H1 (cell line): ENCODE results near the gene MGLL. TPM values are rescaled to one million over a fixed set of nuclear protein-coding genes. Genes with fewer than 3 reads are reported as not detected.

Experiments
- CTCF ChIA-PET: fragments of 300-600 bp; sonication (Branson Sonifier 250); formaldehyde crosslinking; loops from one replicate; lab custom pipeline; 2021; ENCODE audit not compliant: partially characterized antibody; lab: Charles Lee
- POLR2A ChIA-PET: fragments of 300-600 bp; sonication (Branson Sonifier 250); formaldehyde crosslinking; loops from one replicate; lab custom pipeline; 2021; ENCODE audit warnings: inconsistent platforms; ENCODE audit not compliant: partially characterized antibody; lab: Charles Lee
- DNase-seq, 2 experiments: peaks; one replicate each; pipeline versions ENCODE4 v3.0.0 to v3.0.0-alpha.2; 2010 to 2022; ENCODE audit warnings: low spot score in 2 of 2, low read depth in 1 of 2, mixed read lengths in 1 of 2
- FAIRE-seq: peaks from 2 replicates; lab custom pipeline; 2011; peaks lifted over from hg19 to GRCh38; lab: Jason Lieb, UNC
- H2AFZ ChIP-seq: 2 replicates; pipeline ENCODE4 v1.8.1; 2012; ENCODE audit warnings: low read length, inconsistent platforms
- H2AK5ac ChIP-seq: 2 replicates; pipeline ENCODE4 v1.6.1; 2013; ENCODE audit warnings: low read depth, low read length
- H2BK120ac ChIP-seq: replicated peaks from 2 replicates; pipeline ENCODE3; 2013; ENCODE audit warnings: low read depth, low read length, inconsistent platforms
- H2BK12ac ChIP-seq: 2 replicates; pipeline ENCODE4 v1.6.1; 2013; ENCODE audit warnings: low read depth, low read length
- H2BK15ac ChIP-seq: 2 replicates; pipeline ENCODE4 v1.6.1; 2013; ENCODE audit warnings: low read length
- H2BK20ac ChIP-seq: 2 replicates; pipeline ENCODE4 v1.6.1; 2013; ENCODE audit warnings: low read length
- H2BK5ac ChIP-seq: 2 replicates; pipeline ENCODE4 v1.6.1; 2013; ENCODE audit warnings: low read depth, low read length
- H3K14ac ChIP-seq: 2 replicates; pipeline ENCODE4 v1.6.1; 2013; ENCODE audit warnings: inconsistent platforms; ENCODE audit not compliant: insufficient read length
- H3K18ac ChIP-seq: 2 replicates; pipeline ENCODE4 v1.6.1; 2013; ENCODE audit warnings: low read length; ENCODE audit errors: extremely low read depth
- H3K23ac ChIP-seq: 2 replicates; pipeline ENCODE4 v1.6.1; 2013; ENCODE audit warnings: inconsistent platforms; ENCODE audit not compliant: insufficient read length
- H3K23me2 ChIP-seq: 2 replicates; pipeline ENCODE4 v1.6.1; 2013; ENCODE audit warnings: low read depth, low read length
- H3K27ac ChIP-seq: 2 replicates; pipeline ENCODE4 v1.6.1; 2011; ENCODE audit warnings: low read depth, low read length, inconsistent platforms
- H3K27me3 ChIP-seq, 4 experiments: replicated peaks in 1 of 4; 1 replicate in 1 of 4; 2 replicates in 3 of 4; pipeline versions ENCODE4 v1.6.1 to v1.8.1; 2011 to 2013; ENCODE audit warnings: low read length in 3 of 4, mild to moderate bottlenecking in 3 of 4, inconsistent platforms in 2 of 4, mixed read lengths in 2 of 4, moderate library complexity in 1 of 4; ENCODE audit not compliant: control insufficient read depth in 3 of 4, insufficient read depth in 3 of 4; ENCODE audit errors: extremely low read depth in 1 of 4
- H3K36me3 ChIP-seq, 4 experiments: 2 replicates each; pipeline versions ENCODE4 v1.6.1 to v1.8.1; 2011 to 2013; ENCODE audit warnings: mild to moderate bottlenecking in 4 of 4, low read length in 3 of 4, moderate library complexity in 2 of 4, control low read depth in 1 of 4, inconsistent platforms in 1 of 4; ENCODE audit not compliant: insufficient read depth in 4 of 4, control insufficient read depth in 2 of 4
- H3K4ac ChIP-seq: replicated peaks from 2 replicates; pipeline ENCODE3; 2013; ENCODE audit warnings: low read length, low read depth, mixed read lengths, inconsistent platforms; ENCODE audit not compliant: insufficient read length
- H3K4me1 ChIP-seq, 4 experiments: replicated peaks in 1 of 4; 1 replicate in 1 of 4; 2 replicates in 3 of 4; pipeline versions ENCODE4 v1.6.1 to v1.8.1; 2011 to 2013; ENCODE audit warnings: low read length in 3 of 4, inconsistent platforms in 2 of 4, mixed read lengths in 1 of 4; ENCODE audit not compliant: insufficient read depth in 4 of 4, control insufficient read depth in 3 of 4
- H3K4me2 ChIP-seq, 2 experiments: 2 replicates each; pipeline versions ENCODE4 v1.6.1 to v1.8.1; 2011 to 2013; ENCODE audit warnings: low read depth in 2 of 2, low read length in 2 of 2, control low read depth in 1 of 2, inconsistent platforms in 1 of 2, mild to moderate bottlenecking in 1 of 2; ENCODE audit not compliant: insufficient read depth in 1 of 2
- H3K4me3 ChIP-seq, 4 experiments: fragments of 200-600, 300-600 bp in 1 of 4; sonication (generic), shearing (Covaris generic), sonication (Bioruptor Twin) in 1 of 4; 2 replicates each; pipeline versions ENCODE4 v1.5.1 to v1.8.1; 2011 to 2016; ENCODE audit warnings: low read length in 4 of 4, low read depth in 3 of 4, control low read depth in 2 of 4, inconsistent platforms in 2 of 4, mild to moderate bottlenecking in 2 of 4, mixed read lengths in 1 of 4, moderate library complexity in 1 of 4; ENCODE audit not compliant: insufficient read depth in 2 of 4; ENCODE audit errors: extremely low read depth in 1 of 4
- H3K56ac ChIP-seq: replicated peaks from 2 replicates; pipeline ENCODE3; 2013; ENCODE audit warnings: low read depth, mild to moderate bottlenecking, mixed read lengths, low read length, inconsistent platforms; ENCODE audit not compliant: insufficient read length
- H3K79me1 ChIP-seq: 2 replicates; pipeline ENCODE4 v1.6.1; 2013; ENCODE audit warnings: low read depth, low read length, control low read depth
- H3K79me2 ChIP-seq, 2 experiments: 2 replicates each; pipeline versions ENCODE4 v1.6.1 to v1.8.1; 2012 to 2013; ENCODE audit warnings: low read length in 2 of 2, mild to moderate bottlenecking in 2 of 2, inconsistent platforms in 1 of 2; ENCODE audit not compliant: insufficient read depth in 2 of 2, control insufficient read depth in 1 of 2
- H3K9ac ChIP-seq, 4 experiments: replicated peaks in 1 of 4; 1 replicate in 1 of 4; 2 replicates in 3 of 4; pipeline versions ENCODE4 v1.6.1 to v1.8.1; 2011 to 2013; ENCODE audit warnings: low read depth in 3 of 4, low read length in 3 of 4, control low read depth in 2 of 4, mild to moderate bottlenecking in 2 of 4, moderate library complexity in 2 of 4, inconsistent platforms in 1 of 4; ENCODE audit errors: extremely low read depth in 1 of 4
- H3K9me3 ChIP-seq, 2 experiments: 2 replicates each; pipeline versions ENCODE4 v1.6.1 to v1.8.1; 2012 to 2013; ENCODE audit warnings: mild to moderate bottlenecking in 2 of 2, moderate library complexity in 2 of 2, control low read depth in 1 of 2, inconsistent platforms in 1 of 2, low read depth in 1 of 2, low read length in 1 of 2, mixed read lengths in 1 of 2; ENCODE audit not compliant: insufficient read depth in 2 of 2
- H4K20me1 ChIP-seq, 2 experiments: replicated peaks in 1 of 2; 2 replicates each; pipeline versions ENCODE3 to v1.8.1; 2011 to 2013; ENCODE audit warnings: inconsistent platforms in 2 of 2, low read length in 2 of 2, mild to moderate bottlenecking in 1 of 2; ENCODE audit not compliant: insufficient read depth in 2 of 2, control insufficient read depth in 1 of 2
- H4K5ac ChIP-seq: 2 replicates; pipeline ENCODE4 v1.6.1; 2013; ENCODE audit warnings: low read length, low read depth, mixed read lengths, inconsistent platforms; ENCODE audit not compliant: insufficient read length
- H4K8ac ChIP-seq: 2 replicates; pipeline ENCODE4 v1.8.0; 2013; ENCODE audit warnings: mild to moderate bottlenecking, moderate library complexity, low read length, inconsistent platforms; ENCODE audit not compliant: insufficient read depth; ENCODE audit errors: extremely low read depth
- H4K91ac ChIP-seq: replicated peaks from 2 replicates; pipeline ENCODE3; 2013; ENCODE audit warnings: low read length, mixed read lengths, inconsistent platforms; ENCODE audit not compliant: insufficient read length
- SP1 ChIP-seq: IDR thresholded peaks from 2 replicates; pipeline ENCODE4 v1.6.1; 2011; ENCODE audit warnings: low read depth, low read length
- WGBS, 2 experiments: shearing (Covaris generic) in 1 of 2; methylation state at CpG; one replicate each; pipeline versions ENCODE4 v1.1.6 to v1.1.7; 2013 to 2015; ENCODE audit warnings: low lambda C conversion rate in 2 of 2, mixed read lengths in 2 of 2, inconsistent platforms in 1 of 2, low coverage in 1 of 2, missing lambda C conversion rate in 1 of 2; ENCODE audit not compliant: insufficient replicate concordance in 2 of 2, insufficient coverage in 1 of 2, insufficient read length in 1 of 2; ENCODE audit errors: extremely low coverage in 1 of 2, missing lambda C conversion rate in 1 of 2; 5-methylcytosine and 5-hydroxymethylcytosine counted together
- polyA plus RNA-seq, 7 experiments: library from polyadenylated mRNA; depleted of rRNA in 3 of 7; stranded (reverse) in 5 of 7; unstranded in 2 of 7; fragments of >200 nt in 5 of 7; fragments of 200-250 nt in 2 of 7; gene quantifications; 1 replicate in 5 of 7; 2 replicates in 1 of 7; 4 replicates in 1 of 7; pipeline versions ENCODE4 v1.2.1 to v1.2.3, GENCODE V29; 2011 to 2013; ENCODE audit warnings: missing spikeins in 2 of 7, mixed read lengths in 2 of 7
- total RNA-seq: library from RNA; stranded (reverse); fragmentation: NEBNext Ultra II Directional; extraction: Animal tissue kit (Norgen Biotek cat#: 25700); gene quantifications from 2 replicates; pipeline ENCODE4 v1.2.1, GENCODE V29; 2021
- TF ChIP-seq, protein P1 (sequence below): IDR thresholded peaks from 2 replicates; pipeline ENCODE4 v1.6.1; 2012; ENCODE audit warnings: inconsistent platforms

MGLL gene
- total and polyA plus RNA-seq, 2 of the 8 experiments (the other 6 are each of a cell fraction or from before 2014, with no cell fraction given), result 0.05 to 0.34 TPM

DNA sequence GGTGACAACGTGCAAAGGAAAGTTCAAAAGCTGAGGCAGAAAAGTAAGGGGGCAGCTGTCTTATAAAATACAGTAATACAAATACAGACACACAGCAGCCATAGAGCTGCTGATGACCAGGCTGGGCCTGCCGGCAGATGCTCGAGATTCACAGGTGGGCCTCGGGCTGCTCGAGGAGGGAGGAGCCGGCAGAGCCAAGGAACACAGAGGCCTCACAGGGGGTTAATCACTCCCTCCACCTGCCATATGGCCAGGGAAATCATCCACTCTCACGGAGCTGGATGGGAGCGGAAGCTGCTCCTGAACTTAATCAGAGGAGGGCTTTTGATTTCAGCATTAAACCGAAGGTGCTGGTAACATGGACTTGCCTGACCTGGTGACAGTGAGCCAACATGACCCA, 29.6 kb upstream of the MGLL start:
- TF ChIP-seq, protein P1, sequence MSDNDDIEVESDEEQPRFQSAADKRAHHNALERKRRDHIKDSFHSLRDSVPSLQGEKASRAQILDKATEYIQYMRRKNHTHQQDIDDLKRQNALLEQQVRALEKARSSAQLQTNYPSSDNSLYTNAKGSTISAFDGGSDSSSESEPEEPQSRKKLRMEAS, result peak; percentile 28; the same call in 1 of the 2 replicates
- no peak for TF ChIP-seq SP1
- TF ChIP-seq, all 59 proteins: peak for 1
- H3K9ac ChIP-seq, result no peak overlapping the region
- DNase-seq, result peak in 1 of 2 experiments; percentile 53
- H3K14ac ChIP-seq, result no peak overlapping the region
- no peak overlapping the region for H2BK120ac ChIP-seq
- ChIA-PET POLR2A (interaction anchor here (0.6 kb wide), 1 partner anchor 1284 kb away, joined by 3 read pairs; no protein-coding TSS in a partner anchor), CTCF (interaction anchor here (0.9 to 2.2 kb wide), 3 partner anchors 20 to 156 kb away, joined by 3 to 11 read pairs (median 3); partner anchors contain the start of gene KBTBD12)
- H3K79me2 ChIP-seq, result no peaks in the 10 kb centered on the region
- peak overlapping the region in 1 of 2 experiments; percentile 40; a peak in 1 of 4 replicates for H3K4me2 ChIP-seq
- no peaks in the 10 kb centered on the region for H3K36me3 ChIP-seq
- H3K27ac ChIP-seq, result no peak overlapping the region
- no peak for FAIRE-seq
- no peaks in the 10 kb centered on the region for H3K79me1 ChIP-seq
- H3K23me2 ChIP-seq, result no peaks in the 10 kb centered on the region; the same call in 1 of the 2 replicates
- no peak overlapping the region for H2BK20ac ChIP-seq
- H2BK5ac ChIP-seq, result no peak overlapping the region
- no peaks in the 10 kb centered on the region for H3K27me3 ChIP-seq
- H3K4me1 ChIP-seq, result no peaks in the 10 kb centered on the region
- no peak overlapping the region for H2BK12ac ChIP-seq
- no peak overlapping the region for H4K91ac ChIP-seq
- WGBS, 2 experiments, result 52% methylated on average over 9 of the region's 9 CpGs; no CpG with 5 or more reads in 1 of the 2 experiments
- H2AK5ac ChIP-seq, result no peak overlapping the region
- H3K23ac ChIP-seq, result no peak overlapping the region
- no peak overlapping the region for H3K4ac ChIP-seq
- H3K56ac ChIP-seq, result no peak overlapping the region
- H4K8ac ChIP-seq, result no peak overlapping the region
- no peak overlapping the region for H3K18ac ChIP-seq
- no peak overlapping the region for H2BK15ac ChIP-seq
- no peaks in the 10 kb centered on the region for H4K20me1 ChIP-seq
- 0 out of 2 replicates have a peak overlapping the region, but pooled peaks have one; percentile 46 for H2AFZ ChIP-seq
- H4K5ac ChIP-seq, result no peak overlapping the region
- H3K9me3 ChIP-seq, result no peaks in the 10 kb centered on the region
- H3K4me3 ChIP-seq, result no peak overlapping the region
